CD4-positive, alpha-beta T cell treated with Interleukin-4 for 1 hour (primary cell): Measurements from ENCODE around the gene LAMTOR5.
A peak's percentile ranks its signal among the peaks of the same experiment; 100 is the strongest.
"Not testable (repeated sequence)": the region's sequence is repeated elsewhere in the genome, so short reads cannot be mapped to it uniquely, and the experiment has no call there.

Experiments
- DNase-seq, 2 donors: peaks; one replicate each; pipeline ENCODE4 v3.0.0-alpha.2; 2020 to 2022

Gene LAMTOR5

GRCh38 chr1:110425612-110426152 lies 18.2 kb upstream of the LAMTOR5 start:
- DNase-seq: no peak

- no peak for DNase-seq
Observed at GRCh38 chr1:110424699-110425611, 17.5 kb upstream of the LAMTOR5 start.

GRCh38 chr1:110420874-110421793 lies 13.6 kb upstream of the LAMTOR5 start:
- DNase-seq: peak in 1 of 2 donors; percentile 45

- DNase-seq: no peak
Observed at GRCh38 chr1:110420023-110420662, 12.6 kb upstream of the LAMTOR5 start.

- no peak for DNase-seq
Observed at GRCh38 chr1:110418729-110419128, 11.2 kb upstream of the LAMTOR5 start.

GRCh38 chr1:110413045-110413444 lies 5.6 kb upstream of the LAMTOR5 start:
- DNase-seq: not testable (repeated sequence)

- peak; percentile 69 to 76 for DNase-seq
Observed at GRCh38 chr1:110412576-110412975, 5.1 kb upstream of the LAMTOR5 start.

GRCh38 chr1:110411173-110411735 lies 3.8 kb upstream of the LAMTOR5 start:
- no peak for DNase-seq

- no peak for DNase-seq
Observed at GRCh38 chr1:110409316-110409715, 1.8 kb upstream of the LAMTOR5 start.

GRCh38 chr1:110408488-110408887 lies 994 bp upstream of the LAMTOR5 start:
- no peak for DNase-seq

- not testable (repeated sequence) for DNase-seq
Observed at GRCh38 chr1:110406407-110406806, 1.1 kb downstream of the LAMTOR5 start.

GRCh38 chr1:110404401-110404800 lies 3.1 kb downstream of the LAMTOR5 start:
- no peak for DNase-seq

- no peak for DNase-seq
Observed at GRCh38 chr1:110403805-110404204, 3.7 kb downstream of the LAMTOR5 start.

GRCh38 chr1:110396259-110396958 lies 11.1 kb downstream of the LAMTOR5 start:
- DNase-seq: not testable (repeated sequence)

GRCh38 chr1:110394493-110394820 lies 13.0 kb downstream of the LAMTOR5 start:
- DNase-seq: no peak

- DNase-seq: no peak
Observed at GRCh38 chr1:110393691-110394492, 13.6 kb downstream of the LAMTOR5 start.

- DNase-seq: no peak
Observed at GRCh38 chr1:110393286-110393685, 14.2 kb downstream of the LAMTOR5 start.

GRCh38 chr1:110390692-110391245 lies 16.7 kb downstream of the LAMTOR5 start, which contains the start of gene SLC16A4:
SLC16A4 (minus strand) TSS chr1:110391026; CDS start chr1:110389323, 1,703 bp downstream.
- no peak for DNase-seq

- no peak for DNase-seq
Observed at GRCh38 chr1:110390096-110390495, 17.4 kb downstream of the LAMTOR5 start.

- no peak for DNase-seq
Observed at GRCh38 chr1:110387048-110387754, 20.3 kb downstream of the LAMTOR5 start.
